Measurements from ENCODE around the gene GLYATL3.

DNA sequence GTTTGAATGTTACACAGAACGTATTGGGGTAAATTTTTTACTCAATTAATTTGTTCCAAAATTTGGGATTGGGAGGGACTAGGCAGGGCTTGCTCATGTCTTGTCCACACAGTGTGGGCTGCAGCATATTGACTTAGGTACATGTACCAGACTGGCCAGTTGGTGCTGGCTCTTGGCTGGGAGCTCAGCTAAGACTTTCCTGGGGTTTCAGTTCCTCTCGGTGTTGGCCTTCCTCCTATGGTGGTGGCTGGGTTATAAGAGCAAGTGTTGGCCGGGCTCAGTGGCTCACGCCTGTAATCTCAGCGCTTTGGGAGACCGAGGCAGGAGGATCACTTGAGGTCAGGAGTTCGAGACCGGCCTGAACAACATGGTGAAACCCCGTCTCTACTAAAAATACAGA is 31.7 kb upstream of the GLYATL3 start:
- TF ChIP-seq, protein P1, sequence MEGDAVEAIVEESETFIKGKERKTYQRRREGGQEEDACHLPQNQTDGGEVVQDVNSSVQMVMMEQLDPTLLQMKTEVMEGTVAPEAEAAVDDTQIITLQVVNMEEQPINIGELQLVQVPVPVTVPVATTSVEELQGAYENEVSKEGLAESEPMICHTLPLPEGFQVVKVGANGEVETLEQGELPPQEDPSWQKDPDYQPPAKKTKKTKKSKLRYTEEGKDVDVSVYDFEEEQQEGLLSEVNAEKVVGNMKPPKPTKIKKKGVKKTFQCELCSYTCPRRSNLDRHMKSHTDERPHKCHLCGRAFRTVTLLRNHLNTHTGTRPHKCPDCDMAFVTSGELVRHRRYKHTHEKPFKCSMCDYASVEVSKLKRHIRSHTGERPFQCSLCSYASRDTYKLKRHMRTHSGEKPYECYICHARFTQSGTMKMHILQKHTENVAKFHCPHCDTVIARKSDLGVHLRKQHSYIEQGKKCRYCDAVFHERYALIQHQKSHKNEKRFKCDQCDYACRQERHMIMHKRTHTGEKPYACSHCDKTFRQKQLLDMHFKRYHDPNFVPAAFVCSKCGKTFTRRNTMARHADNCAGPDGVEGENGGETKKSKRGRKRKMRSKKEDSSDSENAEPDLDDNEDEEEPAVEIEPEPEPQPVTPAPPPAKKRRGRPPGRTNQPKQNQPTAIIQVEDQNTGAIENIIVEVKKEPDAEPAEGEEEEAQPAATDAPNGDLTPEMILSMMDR (IDR thresholded peaks at IDR 0.05 in 4 of 5, conservative IDR thresholded peaks at IDR 0.05 in 1 of 5) = no peak
- no peak for TF ChIP-seq POLR2A (IDR thresholded peaks at IDR 0.05)
